Head of caudate nucleus (tissue), 42 donors: ENCODE measurements around the gene HOXA9.
A peak's percentile ranks its signal among the peaks of the same experiment; 100 is the strongest.

ENCODE experiments used
- DNase-seq, 42 donors: peaks; one replicate each; pipeline versions ENCODE4 v3.0.0 to v3.0.0-alpha.2; 2020 to 2021; ENCODE audit warnings: mixed read lengths in 7 of 42
- intact Hi-C: fragments of 100-400 bp; cut with DNase I; formaldehyde crosslinking; loops from one replicate; pipeline ENCODE4 v1.15.0; 2022

Gene HOXA9

DNA sequence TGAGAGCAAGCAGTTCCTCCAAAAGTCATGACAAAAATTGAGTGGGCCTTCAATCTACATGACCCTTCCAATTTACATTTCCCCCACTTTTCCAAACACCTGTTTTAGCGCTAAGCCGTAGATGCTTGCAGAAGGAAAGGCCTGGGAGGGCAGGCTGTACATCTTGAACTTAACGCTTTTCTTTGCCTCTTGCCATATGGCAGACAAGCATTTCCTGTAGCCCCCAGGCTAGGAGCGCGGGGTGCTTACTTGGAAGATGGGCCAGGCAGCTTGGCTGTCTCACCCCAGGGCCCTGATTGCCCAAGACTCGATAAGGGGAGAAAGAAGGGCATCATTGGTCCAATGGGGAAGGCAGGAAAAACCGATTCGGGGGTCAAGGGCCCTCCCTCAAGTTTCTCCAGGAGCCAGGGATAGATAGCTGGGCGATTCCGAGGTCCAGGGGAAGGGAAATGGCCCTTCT is 7.0 kb upstream of the HOXA9 start:
- intact Hi-C loops, result no loop called here
- DNase-seq, result peak in 2 of 42 donors; percentile 5 to 8

DNA sequence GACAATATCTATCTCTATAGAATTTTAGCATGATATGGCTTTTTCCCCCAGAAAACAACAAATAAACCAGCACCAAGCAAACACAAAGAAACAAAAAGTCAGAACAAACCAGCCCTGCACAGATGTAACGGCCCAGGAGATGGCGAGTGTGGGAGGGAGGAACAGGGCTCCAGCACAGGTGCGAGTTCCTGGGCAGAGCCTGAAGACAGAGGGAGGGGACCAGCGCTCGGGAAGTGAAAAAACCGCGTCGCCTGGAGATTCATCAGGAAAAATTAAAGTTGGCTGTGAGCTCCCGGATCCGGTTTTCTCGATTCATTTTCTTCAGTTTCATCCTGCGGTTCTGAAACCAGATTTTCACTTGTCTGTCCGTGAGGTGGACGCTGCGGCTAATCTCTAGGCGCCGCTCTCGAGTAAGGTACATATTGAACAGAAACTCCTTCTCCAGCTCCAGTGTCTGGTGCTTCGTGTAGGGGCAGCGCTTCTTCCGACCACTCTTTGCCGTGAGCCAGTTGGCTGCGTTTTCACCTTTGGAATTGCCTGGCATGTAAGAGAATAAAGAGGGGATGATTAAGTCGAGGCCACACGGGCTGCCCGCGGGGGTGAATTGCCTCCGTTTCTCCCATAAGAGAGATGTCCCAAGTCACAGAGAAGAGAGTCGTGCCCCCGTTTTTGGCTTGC is 6.4 kb upstream of the HOXA9 start:
- DNase-seq, result peak in 3 of 42 donors; percentile 2 to 17 (median 6)
- intact Hi-C loops, result no loop called here

DNA sequence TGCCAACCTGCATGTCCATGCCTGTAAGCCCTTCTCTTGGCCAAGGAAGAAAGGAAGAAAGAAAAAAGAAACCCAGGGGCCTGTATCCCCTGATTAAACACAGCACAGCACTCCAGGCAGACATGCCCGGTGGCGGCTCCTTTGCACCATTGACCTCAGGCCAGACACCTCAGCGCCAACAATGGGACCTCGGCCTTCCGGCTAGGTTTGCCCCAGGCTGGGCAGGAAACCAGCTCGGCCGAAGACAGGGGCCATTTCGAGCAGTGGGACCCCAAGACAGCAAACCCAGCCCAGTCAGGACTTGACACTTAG is 5.9 kb upstream of the HOXA9 start:
- peak in 1 of 42 donors; percentile 15 for DNase-seq
- intact Hi-C loops, result no loop called here

DNA sequence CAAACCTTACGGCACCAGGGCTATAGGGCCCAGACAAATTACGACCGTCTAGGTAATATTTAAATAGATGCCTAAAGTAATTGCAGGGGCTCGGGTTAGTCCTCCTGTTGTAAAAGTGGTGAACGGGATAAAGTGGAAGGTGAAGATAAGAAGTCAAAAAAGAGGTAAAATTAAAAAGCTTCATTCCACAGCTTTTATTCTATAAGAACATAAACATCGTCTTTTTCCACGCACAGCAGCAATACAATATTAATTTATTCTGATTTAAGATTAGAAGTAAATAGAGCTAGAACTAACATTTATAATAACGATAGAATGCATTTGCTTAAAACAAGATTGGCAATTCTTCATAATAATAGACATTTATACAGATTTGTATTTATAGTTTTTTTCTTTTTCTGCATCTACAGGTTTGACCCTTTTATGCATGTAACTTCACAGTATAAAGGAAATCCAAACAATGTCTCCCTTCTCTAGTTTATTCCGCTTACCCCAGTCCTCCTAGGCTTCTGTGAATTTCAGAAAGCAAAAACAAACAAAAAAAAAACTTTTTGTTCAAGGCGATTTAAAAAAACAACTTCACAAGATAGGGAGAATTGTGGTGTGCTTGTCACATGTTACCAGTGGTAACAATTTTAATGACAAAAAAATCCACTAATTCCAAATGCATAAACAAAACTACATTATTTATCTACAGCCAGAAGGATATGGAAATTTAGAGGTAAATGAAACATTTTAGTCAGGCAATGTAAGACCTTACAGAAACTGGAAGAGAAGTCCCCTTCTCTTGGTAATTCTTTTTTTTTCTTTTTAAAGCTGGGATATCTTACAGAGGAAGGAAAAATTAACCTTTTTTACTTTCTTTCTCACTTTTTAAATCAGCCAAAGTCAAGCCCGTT is 5.3 kb upstream of the HOXA9 start:
- DNase-seq, result no peak
- intact Hi-C loops, result no loop called here

DNA sequence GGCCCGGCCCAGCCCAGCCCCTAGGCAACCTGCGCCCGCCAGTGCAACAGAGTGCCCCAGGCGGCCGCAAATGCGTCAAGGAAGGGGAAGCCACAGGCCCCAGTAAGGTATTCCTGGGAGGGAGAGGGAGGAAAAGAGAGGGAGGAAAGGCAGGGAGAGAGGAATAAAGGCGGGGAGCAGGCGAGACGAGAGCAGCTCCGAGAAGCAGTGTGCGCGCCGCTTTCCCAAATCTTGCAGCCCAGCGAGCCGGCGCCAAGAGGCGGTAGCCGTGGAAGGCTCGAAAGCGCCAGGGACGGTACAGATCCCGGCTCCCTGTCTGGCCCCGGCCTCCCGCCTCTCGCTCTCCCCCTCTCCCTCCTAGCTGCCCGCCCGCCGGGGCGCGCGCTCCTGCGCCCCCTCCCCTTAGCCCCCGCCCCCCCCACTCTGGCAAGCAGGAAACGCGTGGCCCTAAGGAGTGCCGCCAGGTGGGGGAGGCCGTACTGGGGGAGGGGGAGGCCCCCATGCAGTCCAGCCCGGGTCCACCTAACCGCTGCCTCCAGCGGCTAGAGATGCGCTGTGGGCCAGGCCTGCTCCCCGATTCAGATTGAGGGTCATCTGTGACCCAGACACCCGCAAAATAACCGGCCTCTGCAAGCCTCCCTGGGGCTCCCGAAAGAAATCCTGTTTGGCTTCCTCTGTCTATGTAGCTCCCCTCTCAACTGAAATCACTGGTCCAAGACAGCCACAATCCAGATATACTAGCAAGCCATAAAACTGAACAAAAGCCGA is 4.5 kb upstream of the HOXA9 start:
- intact Hi-C loops, result loop anchor here (10.0 kb wide), 1 partner anchor 1305 kb away; no protein-coding TSS in a partner anchor
- no peak for DNase-seq

DNA sequence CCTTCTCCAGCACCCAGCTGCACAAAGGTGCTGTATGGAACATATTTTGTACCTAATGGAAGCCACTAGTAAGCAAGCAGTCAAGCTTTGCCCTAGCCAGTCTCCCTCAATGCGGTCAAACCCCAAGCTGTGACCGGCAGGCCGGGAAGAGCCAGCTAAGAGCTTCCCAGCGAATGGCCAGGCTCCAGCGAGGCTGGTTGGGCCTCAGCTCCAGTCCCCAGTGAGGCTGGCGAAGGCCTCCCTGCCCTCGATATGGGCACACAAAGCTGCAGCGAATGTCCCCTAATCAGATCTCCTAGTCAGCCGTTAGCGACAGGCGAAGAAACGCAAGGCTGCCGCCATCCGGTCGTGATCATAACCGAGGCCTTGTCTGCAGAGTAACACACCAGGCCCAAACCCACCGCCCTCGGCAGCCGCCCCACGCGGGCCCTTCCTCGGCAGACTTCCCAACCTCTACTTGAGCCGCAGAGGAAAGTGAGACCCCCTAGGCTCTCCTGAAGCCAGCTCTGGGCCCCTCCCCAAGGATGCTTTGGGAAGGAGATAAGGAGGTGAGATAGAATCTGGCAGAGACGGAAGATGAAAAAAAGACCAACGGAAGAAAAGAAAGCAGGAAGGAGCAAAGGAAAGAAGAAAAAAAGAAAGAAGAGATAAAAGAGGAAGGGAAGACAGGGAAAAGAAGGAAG is 3.1 kb upstream of the HOXA9 start:
- intact Hi-C loops, result loop anchor here (10.0 kb wide), 1 partner anchor 1304 kb away; no protein-coding TSS in a partner anchor
- no peak for DNase-seq

DNA sequence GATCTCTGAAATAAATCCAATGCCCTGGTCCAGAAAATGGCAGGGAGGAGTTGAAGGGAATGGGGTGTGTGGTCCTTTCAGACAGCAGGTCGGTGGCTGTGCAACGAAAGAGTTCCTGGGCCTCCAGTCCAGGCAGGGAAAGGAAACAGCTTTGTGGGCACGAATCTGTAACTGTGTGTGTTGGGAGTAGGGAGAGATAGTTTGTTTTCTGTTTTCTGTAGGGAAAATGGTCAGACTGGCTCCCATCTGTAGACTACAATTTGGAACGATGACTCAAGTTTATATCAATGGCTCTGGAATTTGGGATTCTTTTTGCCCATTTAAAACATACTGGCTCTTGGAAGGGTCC is 2.6 kb upstream of the HOXA9 start:
- no peak for DNase-seq
- intact Hi-C loops, result loop anchor here (10.0 kb wide), 1 partner anchor 1303 kb away; no protein-coding TSS in a partner anchor

DNA sequence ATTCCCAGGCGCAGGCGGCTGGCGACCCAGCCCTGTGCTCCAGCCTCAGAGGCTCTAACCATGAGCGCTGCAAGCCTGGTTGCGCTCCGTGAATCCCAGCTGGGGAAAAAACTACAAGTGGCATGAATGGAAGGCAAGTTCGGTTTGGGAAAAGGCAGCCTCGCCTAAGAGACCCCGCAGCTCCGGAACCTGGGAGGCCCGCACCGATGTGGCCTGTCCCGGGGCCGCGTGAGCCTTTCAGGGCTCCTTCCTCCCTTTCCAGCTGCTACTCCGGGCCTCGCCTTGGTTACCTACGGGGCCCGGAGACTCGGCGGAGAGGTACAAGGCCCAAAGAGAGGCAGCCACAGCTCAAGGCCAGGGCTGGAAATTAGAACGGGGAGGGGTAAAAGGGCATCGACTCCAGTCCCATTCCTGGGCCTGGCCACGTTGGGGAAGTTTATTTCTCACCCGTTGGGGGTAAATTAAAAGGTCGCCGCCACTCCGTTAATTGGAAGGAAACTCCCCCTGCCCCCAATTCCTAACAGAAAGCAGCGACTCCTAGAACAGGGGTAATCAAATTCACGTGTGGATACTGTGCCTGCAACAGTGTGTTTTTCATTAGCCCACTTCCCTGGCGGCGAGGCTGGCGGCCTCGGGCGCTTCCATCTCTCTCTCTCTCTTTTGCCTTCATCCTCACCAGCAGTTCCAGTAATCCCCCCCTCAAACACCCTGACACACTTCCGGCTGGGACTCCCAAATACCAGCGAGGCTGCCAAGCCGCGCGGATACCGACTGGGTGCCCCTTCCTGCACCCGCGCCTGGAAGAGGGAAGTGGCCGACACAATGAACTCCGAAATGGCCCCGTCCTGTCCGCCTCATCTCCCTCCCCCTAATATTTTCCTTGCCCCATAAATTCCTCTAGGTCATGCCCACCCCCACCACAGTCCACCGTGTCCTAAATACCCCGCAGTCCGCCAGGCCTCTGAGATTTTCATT is 1.5 kb upstream of the HOXA9 start:
- intact Hi-C loops, result loop anchor here (10.0 kb wide), 1 partner anchor 1302 kb away; no protein-coding TSS in a partner anchor
- DNase-seq, result no peak

DNA sequence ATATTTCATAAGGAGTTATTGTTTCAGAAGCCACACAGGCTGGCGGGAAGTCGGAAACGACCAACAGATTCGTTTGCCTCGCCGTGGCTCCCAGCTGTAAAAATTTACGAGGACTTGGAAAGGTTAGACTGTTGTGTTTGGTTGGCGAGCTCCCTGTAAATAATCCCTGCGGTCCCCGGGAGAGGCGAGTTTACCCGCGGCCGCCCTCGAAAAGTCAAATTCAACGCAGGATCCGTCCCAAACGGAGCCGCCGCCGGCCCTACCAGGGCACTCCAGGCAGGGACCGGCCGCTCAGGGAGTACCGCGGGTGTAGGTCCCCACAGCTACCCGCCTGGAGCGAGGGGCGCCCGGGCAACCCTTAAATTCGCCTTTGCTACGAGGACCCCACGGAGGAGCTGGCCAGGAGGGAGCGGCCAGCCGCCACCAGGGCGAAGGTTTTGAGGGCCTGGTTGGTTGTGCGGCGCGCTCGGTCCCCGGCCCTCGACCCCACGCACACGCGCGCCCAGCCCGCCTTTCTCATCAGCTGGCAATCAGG is 726 bp upstream of the HOXA9 start:
- no peak for DNase-seq
- intact Hi-C loops, result loop anchor here (10.0 kb wide), 1 partner anchor 1301 kb away; no protein-coding TSS in a partner anchor

DNA sequence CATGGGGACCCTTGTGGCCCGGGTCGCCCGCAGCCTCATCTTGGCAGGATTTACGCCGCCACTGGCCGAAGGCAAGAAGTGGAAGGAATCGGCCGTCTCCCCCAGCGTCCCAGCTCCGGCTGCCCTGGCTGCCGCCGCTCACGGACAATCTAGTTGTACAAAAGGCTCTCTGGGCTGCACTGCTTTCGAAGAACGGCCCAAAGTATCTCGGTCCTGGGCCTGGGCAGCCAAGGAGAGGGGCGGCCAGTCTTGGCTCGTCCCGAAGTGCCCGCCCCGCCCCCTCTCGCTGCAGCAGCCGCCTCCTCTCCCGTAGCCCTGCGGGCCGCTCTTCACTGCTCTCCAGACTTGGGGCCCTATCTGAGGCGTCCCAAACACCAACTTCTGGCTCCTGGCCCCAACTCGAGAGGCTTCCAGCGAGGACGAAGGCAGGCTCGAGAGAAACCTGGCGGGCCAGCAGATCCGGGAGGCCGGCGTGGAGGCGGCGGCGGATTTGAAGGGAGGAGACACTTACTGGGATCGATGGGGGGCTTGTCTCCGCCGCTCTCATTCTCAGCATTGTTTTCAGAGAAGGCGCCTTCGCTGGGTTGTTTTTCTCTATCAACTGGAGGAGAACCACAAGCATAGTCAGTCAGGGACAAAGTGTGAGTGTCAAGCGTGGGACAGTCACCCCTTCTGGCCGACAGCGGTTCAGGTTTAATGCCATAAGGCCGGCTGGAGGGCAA is 809 bp downstream of the HOXA9 start:
- intact Hi-C loops, result loop anchor here (5.0 to 10.0 kb wide), 2 partner anchors 797 to 1300 kb away; no protein-coding TSS in a partner anchor
- no peak for DNase-seq

DNA sequence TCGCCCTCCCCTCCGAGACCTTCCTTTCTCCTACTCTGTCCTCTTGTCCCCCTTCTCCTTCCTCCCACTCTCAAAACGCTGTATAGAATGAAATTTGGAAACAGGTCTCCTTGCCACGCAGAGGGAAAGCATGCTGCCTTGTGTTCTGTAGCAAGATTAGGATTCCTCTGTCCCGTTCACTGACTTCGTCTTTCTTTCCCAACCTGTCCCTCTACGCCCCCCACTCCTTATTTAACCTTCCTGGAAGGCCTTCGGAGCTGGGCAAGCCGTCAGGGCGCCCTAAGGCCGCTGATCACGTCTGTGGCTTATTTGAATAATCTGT is 1.3 kb downstream of the HOXA9 start:
- intact Hi-C loops, result loop anchor here (5.0 to 10.0 kb wide), 2 partner anchors 797 to 1299 kb away; no protein-coding TSS in a partner anchor

DNA sequence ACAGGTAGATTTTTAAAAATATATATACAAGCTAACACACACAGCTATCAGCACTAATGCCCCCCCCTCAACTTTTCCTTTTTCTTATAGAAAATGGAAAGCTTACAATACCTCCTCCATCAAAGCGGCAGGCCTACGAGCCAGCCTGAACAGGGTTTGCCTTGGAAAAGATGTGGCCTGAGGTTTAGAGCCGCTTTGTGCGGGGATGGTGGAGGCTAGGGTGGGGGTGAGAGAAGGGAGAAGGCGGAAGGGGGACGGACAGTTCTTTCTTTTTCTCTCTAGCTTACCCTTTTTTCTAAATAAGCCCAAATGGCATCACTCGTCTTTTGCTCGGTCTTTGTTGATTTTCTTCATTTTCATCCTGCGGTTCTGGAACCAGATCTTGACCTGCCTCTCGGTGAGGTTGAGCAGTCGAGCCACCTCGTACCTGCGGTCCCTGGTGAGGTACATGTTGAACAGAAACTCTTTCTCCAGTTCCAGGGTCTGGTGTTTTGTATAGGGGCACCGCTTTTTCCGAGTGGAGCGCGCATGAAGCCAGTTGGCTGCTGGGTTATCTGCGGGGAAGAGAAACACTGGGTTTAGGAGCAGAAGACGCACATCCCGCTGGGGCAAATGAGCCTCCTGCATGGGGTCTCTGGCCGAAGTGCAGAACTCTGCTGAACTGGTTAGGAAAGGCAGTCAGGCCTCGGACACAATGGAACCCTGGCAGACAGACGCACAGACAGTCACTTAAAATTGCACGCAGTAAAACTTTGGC is 1.9 kb downstream of the HOXA9 start:
- DNase-seq, result peak in 1 of 42 donors; percentile 7
- intact Hi-C loops, result loop anchor here (5.0 to 10.0 kb wide), 2 partner anchors 796 to 1299 kb away; no protein-coding TSS in a partner anchor

More for the DNA sequence above, 1.3 kb downstream of the HOXA9 start:
- no peak for DNase-seq

DNA sequence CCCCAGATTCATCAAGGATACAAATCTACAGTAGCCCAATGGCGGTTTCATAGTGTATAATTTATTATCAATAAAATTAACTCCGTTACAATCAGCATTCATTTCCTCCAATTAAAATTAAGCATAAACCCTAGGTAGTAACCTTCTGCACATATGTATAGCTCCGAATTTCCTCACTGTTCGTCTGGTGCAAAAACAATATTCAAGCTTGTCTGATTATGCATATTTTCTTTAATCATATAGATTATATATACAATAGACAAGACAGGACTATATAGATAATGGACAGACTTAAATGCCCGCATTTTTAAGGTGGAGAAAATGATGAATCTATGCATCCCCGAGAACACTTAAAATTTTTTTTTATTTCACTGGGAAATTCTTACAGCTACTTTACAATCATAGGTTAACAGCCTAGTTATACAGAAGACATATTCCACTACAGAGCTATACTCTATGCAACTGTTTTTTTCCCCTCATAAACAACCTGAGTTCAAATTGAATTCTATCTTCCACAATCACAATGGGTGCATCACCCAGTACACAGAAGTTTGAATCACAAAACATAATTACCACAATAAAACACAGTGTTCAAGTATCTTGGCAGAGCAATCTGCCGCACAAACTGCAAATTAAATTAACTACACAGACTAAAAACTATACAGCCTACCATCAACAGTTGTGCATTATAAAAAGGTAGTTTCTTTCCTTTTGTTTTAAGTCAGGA is 2.6 kb downstream of the HOXA9 start:
- DNase-seq, result no peak
- intact Hi-C loops, result loop anchor here (5.0 to 10.0 kb wide), 2 partner anchors 795 to 1298 kb away; no protein-coding TSS in a partner anchor

DNA sequence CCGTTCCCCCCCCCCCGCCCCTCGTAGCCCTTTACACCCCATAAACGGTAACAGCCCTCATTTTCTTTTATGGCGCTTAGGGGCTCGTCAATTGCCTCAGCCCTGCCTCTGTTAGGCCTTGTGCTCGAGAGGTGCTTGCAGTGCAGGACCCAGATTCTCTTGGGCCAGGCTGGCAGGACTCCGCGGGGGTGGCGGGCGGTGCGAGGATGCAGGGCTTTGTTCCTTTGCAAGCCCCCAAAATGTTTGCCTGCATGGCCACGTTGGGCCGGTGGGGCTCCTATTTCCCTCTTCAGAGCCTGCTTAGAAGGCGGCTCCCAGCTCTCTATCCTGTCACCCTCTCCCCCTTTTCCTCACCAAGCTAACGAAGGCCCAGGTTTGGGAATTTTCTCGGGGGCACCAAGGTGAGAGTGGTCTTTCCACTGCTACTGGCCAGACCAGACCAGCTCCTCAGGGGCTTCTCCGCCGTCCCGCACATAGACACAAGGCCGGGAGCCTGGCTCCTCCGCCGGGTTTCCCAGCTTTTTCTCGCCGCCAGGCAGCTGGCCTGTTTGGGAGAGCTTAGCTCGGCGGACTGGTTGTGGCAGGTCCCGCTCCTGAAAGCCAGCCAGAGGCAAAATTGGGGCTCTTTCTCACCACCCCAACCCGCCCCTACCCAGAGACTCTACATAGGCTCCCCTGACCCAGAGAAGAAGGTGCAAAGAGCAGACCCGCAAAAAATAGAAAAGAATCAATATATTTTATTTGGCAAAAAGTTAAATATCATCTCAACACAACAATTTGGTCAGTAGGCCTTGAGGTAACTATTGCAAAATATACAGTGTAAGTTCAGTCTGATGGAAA is 3.4 kb downstream of the HOXA9 start:
- intact Hi-C loops, result loop anchor here (2.0 to 10.0 kb wide), 3 partner anchors 479 to 1297 kb away; no protein-coding TSS in a partner anchor

More for the DNA sequence above, 3.4 kb downstream of the HOXA9 start:
- DNase-seq, result peak in 1 of 42 donors; percentile 15
